Ishikawa (cell line): ENCODE data around the gene TBC1D30.

Experiments used
- CEBPB ChIP-seq: IDR thresholded peaks from 2 replicates; pipeline ENCODE4 v1.6.1; 2012
- CREB1 ChIP-seq: IDR thresholded peaks from 2 replicates; pipeline ENCODE4 v1.6.1; 2012; ENCODE audit warnings: low read depth
- EGR1 ChIP-seq: IDR thresholded peaks from 2 replicates; pipeline ENCODE4 v1.6.1; 2012
- EP300 ChIP-seq: IDR thresholded peaks from 2 replicates; pipeline ENCODE4 v1.6.1; 2012; ENCODE audit warnings: borderline replicate concordance
- FOXM1 ChIP-seq: IDR thresholded peaks from 2 replicates; pipeline ENCODE4 v1.6.1; 2012; ENCODE audit warnings: low read depth, borderline replicate concordance
- NFIC ChIP-seq: IDR thresholded peaks from 2 replicates; pipeline ENCODE4 v1.6.1; 2012
- RAD21 ChIP-seq: IDR thresholded peaks from 2 replicates; pipeline ENCODE4 v1.6.1; 2012; ENCODE audit warnings: low read depth
- TAF1 ChIP-seq: IDR thresholded peaks from 2 replicates; pipeline ENCODE4 v1.6.1; 2012; ENCODE audit warnings: low read depth, mild to moderate bottlenecking
- TCF12 ChIP-seq: IDR thresholded peaks from 2 replicates; pipeline ENCODE4 v1.6.1; 2012; ENCODE audit warnings: low read depth
- TEAD4 ChIP-seq: IDR thresholded peaks from 2 replicates; pipeline ENCODE4 v1.6.1; 2012
- YY1 ChIP-seq: IDR thresholded peaks from 2 replicates; pipeline ENCODE4 v1.6.1; 2012; ENCODE audit warnings: low read depth
- ZBTB7A ChIP-seq: IDR thresholded peaks from 2 replicates; pipeline ENCODE4 v1.6.1; 2012; ENCODE audit warnings: low read depth
- TF ChIP-seq, protein P1 (sequence below): IDR thresholded peaks from 2 replicates; pipeline ENCODE4 v1.6.1; 2012
- TF ChIP-seq, protein P2 (sequence below): IDR thresholded peaks from 2 replicates; pipeline ENCODE4 v1.6.1; 2012; ENCODE audit warnings: low read depth, mild to moderate bottlenecking
- TF ChIP-seq, protein P3 (sequence below): IDR thresholded peaks from 2 replicates; pipeline ENCODE4 v1.6.1; 2012

TBC1D30 gene

DNA sequence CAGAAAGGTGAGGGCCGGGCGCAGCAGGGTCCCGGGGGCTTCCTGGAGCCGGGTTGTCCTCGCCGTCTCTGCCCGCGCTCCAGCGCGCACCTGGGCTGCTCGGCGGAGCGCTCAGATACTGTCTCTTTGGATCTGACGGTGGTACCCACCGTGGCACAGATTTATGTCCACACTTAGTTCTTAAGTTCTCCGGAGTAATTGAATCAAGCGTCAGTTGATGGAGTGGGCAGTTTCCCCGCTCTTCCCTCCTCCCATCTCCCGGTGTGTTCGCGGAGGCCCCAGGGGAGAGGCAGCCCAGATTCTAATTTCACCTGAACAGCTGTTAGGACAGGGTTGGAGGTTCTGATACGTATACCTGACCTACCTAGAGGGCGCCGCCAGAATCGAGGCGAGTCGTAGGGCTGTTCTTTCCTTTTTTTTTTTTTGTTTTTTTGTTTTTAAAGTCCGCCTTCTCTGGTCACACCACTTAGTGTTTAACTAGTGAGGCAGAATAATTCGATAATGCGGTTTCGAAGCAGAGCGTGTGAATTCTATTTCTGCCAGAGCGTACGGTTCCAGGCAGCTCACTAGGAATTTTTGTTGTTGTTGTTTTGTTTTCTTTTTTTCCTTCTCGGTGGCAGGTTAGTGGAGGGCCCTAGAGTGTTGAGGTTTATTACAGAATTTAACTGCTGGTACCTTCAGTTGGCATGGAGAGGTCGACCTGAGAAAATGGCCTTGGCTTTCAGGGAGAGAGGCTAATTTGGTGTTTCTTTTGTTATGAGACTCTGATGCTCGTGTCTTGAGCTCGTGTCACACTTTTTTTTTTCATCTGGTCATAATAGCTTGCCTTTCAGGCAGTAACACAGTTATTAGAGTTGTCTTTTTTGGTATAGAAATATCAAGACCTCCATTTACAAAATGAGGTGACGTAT, 42.9 kb upstream of the TBC1D30 start:
- no peak for TF ChIP-seq EGR1
- TF ChIP-seq CEBPB, result no peak
- TF ChIP-seq, protein P1, sequence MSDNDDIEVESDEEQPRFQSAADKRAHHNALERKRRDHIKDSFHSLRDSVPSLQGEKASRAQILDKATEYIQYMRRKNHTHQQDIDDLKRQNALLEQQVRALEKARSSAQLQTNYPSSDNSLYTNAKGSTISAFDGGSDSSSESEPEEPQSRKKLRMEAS, result no peak
- 0 out of 2 replicates have a peak, but pooled peaks have one; percentile 64 for TF ChIP-seq ZBTB7A
- no peak for TF ChIP-seq YY1
- TF ChIP-seq TCF12, result peak; percentile 27; the same call in 1 of the 2 replicates
- TF ChIP-seq CREB1, result no peak
- TF ChIP-seq, protein P2, sequence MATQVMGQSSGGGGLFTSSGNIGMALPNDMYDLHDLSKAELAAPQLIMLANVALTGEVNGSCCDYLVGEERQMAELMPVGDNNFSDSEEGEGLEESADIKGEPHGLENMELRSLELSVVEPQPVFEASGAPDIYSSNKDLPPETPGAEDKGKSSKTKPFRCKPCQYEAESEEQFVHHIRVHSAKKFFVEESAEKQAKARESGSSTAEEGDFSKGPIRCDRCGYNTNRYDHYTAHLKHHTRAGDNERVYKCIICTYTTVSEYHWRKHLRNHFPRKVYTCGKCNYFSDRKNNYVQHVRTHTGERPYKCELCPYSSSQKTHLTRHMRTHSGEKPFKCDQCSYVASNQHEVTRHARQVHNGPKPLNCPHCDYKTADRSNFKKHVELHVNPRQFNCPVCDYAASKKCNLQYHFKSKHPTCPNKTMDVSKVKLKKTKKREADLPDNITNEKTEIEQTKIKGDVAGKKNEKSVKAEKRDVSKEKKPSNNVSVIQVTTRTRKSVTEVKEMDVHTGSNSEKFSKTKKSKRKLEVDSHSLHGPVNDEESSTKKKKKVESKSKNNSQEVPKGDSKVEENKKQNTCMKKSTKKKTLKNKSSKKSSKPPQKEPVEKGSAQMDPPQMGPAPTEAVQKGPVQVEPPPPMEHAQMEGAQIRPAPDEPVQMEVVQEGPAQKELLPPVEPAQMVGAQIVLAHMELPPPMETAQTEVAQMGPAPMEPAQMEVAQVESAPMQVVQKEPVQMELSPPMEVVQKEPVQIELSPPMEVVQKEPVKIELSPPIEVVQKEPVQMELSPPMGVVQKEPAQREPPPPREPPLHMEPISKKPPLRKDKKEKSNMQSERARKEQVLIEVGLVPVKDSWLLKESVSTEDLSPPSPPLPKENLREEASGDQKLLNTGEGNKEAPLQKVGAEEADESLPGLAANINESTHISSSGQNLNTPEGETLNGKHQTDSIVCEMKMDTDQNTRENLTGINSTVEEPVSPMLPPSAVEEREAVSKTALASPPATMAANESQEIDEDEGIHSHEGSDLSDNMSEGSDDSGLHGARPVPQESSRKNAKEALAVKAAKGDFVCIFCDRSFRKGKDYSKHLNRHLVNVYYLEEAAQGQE, result no peak
- TF ChIP-seq, protein P3, sequence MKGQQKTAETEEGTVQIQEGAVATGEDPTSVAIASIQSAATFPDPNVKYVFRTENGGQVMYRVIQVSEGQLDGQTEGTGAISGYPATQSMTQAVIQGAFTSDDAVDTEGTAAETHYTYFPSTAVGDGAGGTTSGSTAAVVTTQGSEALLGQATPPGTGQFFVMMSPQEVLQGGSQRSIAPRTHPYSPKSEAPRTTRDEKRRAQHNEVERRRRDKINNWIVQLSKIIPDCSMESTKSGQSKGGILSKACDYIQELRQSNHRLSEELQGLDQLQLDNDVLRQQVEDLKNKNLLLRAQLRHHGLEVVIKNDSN, result no peak
- TF ChIP-seq TEAD4, result no peak
- TF ChIP-seq RAD21, result no peak

DNA sequence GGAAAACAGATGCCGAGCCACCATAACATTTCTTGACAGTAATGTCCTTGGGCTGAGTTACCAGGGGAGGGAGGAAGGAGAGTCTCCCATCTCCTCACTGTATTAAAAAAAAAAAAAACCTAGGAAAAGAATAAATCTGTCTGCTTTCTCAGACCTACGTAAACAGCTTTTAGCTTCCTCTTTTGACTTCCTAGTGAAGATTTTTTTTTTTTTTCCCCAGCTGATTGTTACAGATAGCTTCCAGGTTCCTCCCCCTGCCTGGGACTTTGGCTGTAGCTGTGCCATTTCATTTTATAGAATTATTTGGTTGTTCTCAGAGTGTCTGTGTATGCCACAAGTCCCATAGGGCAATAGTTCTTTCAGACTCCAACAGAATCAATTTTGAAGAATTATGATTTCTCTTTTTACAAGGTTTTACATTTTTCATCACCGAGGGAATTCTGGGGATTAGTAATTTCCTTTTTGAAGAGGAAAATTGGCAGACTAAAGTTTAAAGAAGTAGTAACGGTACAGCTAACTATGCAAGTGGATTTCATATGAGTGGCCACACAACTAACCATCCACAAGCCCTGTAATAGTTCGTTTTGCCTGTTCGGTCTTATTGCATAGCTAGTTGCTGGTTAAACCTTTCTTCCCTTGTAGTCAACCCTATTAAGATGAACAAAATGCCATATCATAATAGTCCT, 42.1 kb upstream of the TBC1D30 start:
- TF ChIP-seq TEAD4 (no peak), EP300 (no peak), NFIC (no peak), CEBPB (no peak)
- TF ChIP-seq, protein P2, result no peak
- TF ChIP-seq, protein P1, result no peak
- TF ChIP-seq, protein P3, result no peak

DNA sequence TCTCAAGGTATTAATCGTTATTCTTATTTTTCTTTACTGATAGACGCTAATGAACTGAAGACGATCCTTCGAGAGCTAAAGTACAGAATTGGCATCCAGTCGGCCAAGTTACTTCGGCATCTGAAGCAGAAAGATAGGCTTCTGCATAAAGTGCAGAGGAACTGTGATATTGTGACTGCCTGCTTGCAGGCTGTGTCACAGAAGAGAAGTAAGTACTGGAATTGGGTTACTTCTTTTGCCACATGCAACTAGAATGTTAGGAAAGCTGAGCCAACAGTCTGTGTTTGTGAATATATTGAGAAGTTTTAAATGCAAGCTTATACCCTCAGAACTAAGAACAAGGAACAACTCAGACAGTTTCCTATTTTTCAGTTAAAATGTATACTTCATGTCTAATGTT, 38.6 kb upstream of the TBC1D30 start:
- TF ChIP-seq ZBTB7A (no peak), EP300 (no peak), TCF12 (no peak), CREB1 (no peak), CEBPB (no peak), EGR1 (no peak), TEAD4 (no peak), RAD21 (no peak)
- TF ChIP-seq, protein P2, result no peak

DNA sequence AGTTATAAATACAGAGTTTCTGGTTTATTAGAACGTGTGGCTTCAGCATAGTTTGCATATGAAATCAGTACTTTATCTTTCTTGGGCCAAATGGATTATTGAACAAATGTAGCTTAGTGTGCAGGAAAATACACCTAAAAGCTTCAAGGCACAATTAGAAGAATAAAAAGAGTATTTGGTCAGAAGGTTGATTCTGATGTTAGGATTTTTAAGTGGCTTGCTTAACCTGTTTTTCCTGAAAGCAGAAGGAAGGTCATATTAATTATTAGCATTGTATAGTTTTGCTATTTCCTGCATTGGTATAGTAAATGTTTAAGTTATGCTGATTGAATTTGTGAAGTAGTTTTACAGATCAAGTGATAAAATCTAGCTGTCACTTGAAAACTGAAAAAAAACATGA, 34.3 kb upstream of the TBC1D30 start:
- TF ChIP-seq EP300 (no peak), TAF1 (no peak), TEAD4 (no peak), RAD21 (no peak), YY1 (no peak), CREB1 (no peak), TCF12 (no peak), CEBPB (no peak), EGR1 (no peak), ZBTB7A (no peak), NFIC (no peak), FOXM1 (no peak)
- TF ChIP-seq, protein P1, result no peak
- TF ChIP-seq, protein P3, result no peak
- TF ChIP-seq, protein P2, result no peak
